ENCODE data around the gene NUDCD3.

NUDCD3 gene

GRCh38 chr7:44536090-44536489 lies 45.6 kb upstream of the NUDCD3 start:
- no peak for DNase-seq (ENCODE audit: low spot score)
- TF ChIP-seq, protein P1, sequence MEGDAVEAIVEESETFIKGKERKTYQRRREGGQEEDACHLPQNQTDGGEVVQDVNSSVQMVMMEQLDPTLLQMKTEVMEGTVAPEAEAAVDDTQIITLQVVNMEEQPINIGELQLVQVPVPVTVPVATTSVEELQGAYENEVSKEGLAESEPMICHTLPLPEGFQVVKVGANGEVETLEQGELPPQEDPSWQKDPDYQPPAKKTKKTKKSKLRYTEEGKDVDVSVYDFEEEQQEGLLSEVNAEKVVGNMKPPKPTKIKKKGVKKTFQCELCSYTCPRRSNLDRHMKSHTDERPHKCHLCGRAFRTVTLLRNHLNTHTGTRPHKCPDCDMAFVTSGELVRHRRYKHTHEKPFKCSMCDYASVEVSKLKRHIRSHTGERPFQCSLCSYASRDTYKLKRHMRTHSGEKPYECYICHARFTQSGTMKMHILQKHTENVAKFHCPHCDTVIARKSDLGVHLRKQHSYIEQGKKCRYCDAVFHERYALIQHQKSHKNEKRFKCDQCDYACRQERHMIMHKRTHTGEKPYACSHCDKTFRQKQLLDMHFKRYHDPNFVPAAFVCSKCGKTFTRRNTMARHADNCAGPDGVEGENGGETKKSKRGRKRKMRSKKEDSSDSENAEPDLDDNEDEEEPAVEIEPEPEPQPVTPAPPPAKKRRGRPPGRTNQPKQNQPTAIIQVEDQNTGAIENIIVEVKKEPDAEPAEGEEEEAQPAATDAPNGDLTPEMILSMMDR (IDR thresholded peaks at IDR 0.05; ENCODE audit: extremely low read depth, insufficient read depth, missing control alignments), result no peak
- in situ Hi-C loops (cut with MboI; ENCODE audit: low pct_unique_long_range_greater_than_20kb, low sequenced_read_pairs, unreplicated experiment), result no loop called here

- no peak for DNase-seq (ENCODE audit: low spot score)
- TF ChIP-seq, protein P1 (IDR thresholded peaks at IDR 0.05; ENCODE audit: extremely low read depth, insufficient read depth, missing control alignments), result no peak
- in situ Hi-C loops (cut with MboI; ENCODE audit: low pct_unique_long_range_greater_than_20kb, low sequenced_read_pairs, unreplicated experiment), result no loop called here
These were observed 45.0 kb upstream of the NUDCD3 start for GRCh38 chr7:44535348-44536064.

GRCh38 chr7:44534501-44534900 lies 44.0 kb upstream of the NUDCD3 start:
- TF ChIP-seq, protein P1 (IDR thresholded peaks at IDR 0.05; ENCODE audit: extremely low read depth, insufficient read depth, missing control alignments), result peak; percentile 71
- peak; percentile 86 for DNase-seq (ENCODE audit: low spot score)
- in situ Hi-C loops (cut with MboI; ENCODE audit: low pct_unique_long_range_greater_than_20kb, low sequenced_read_pairs, unreplicated experiment), result no loop called here

GRCh38 chr7:44534087-44534486 lies 43.6 kb upstream of the NUDCD3 start:
- TF ChIP-seq, protein P1 (IDR thresholded peaks at IDR 0.05; ENCODE audit: extremely low read depth, insufficient read depth, missing control alignments), result no peak
- in situ Hi-C loops (cut with MboI; ENCODE audit: low pct_unique_long_range_greater_than_20kb, low sequenced_read_pairs, unreplicated experiment), result no loop called here
- DNase-seq (ENCODE audit: low spot score), result no peak

- no peak for DNase-seq (ENCODE audit: low spot score)
- in situ Hi-C loops (cut with MboI; ENCODE audit: low pct_unique_long_range_greater_than_20kb, low sequenced_read_pairs, unreplicated experiment), result no loop called here
- TF ChIP-seq, protein P1 (IDR thresholded peaks at IDR 0.05; ENCODE audit: extremely low read depth, insufficient read depth, missing control alignments), result no peak
These were observed 43.0 kb upstream of the NUDCD3 start for GRCh38 chr7:44533301-44534055.

DNA sequence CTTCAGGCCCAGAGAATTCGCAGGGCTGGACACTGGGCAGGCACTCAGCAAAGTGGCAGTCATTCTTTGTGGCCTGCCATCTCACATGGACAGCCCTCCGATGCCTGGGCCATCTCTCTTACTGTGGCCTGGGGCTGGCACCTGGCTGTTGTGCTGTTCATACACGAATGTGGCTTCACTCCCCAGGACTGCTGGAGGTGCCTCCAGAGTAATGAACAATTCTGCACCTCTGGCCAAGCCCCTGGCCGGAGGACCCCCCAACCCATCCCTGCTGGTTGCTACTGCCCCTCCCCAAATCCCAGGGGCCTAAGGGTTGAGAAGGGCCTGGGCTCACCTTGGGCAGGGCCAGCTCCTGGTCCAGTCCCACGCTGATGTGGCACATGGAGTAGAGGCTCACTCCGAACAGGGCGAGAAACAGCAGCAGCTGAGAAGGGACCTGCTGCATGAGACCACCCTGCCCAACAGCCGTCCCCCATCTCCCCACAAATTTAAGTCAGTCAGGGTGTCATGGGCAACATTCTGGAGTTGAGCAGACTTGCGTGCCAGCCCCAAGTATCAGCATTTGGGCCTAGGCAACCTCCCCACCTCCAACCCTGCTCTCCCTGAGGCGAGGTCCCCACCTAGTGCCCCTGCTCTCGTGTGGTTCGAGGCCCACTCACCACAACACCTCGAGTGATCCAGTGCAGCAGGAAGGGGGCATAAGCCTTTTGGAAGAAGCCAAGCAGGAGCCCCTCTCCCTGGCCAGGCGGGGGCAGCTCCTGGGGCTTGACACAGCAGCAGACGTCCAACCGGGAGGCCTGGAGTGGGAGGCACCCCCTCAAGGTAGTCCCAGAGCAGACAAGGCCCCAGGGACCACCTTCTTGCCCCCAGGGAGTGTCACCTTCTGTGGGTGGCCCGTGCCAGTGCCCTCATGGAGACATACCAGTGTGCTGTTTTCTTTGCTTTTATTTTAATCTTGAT lies 41.2 kb upstream of the NUDCD3 start:
- in situ Hi-C loops (cut with MboI; ENCODE audit: low pct_unique_long_range_greater_than_20kb, low sequenced_read_pairs, unreplicated experiment), result no loop called here
- no peak for DNase-seq (ENCODE audit: low spot score)
- TF ChIP-seq, protein P1 (IDR thresholded peaks at IDR 0.05; ENCODE audit: extremely low read depth, insufficient read depth, missing control alignments), result no peak

All from GM13977 (cell line).